SU-DHL-6 (cell line): ENCODE data around the gene ZG16.

Experiments used
- H2AFZ ChIP-seq: fragments of 200-600 bp; sonication (generic); 2 replicates; pipeline ENCODE4 v1.6.1; 2014; ENCODE audit warnings: low read depth, mild to moderate bottlenecking, moderate library complexity, mixed read lengths, antibody characterized with exemption, low read length; ENCODE audit not compliant: severe bottlenecking
- H3F3A ChIP-seq: fragments of 200-600 bp; shearing (Covaris generic); 2 replicates; pipeline ENCODE4 v1.6.0; 2016; ENCODE audit warnings: antibody characterized with exemption, mild to moderate bottlenecking; ENCODE audit not compliant: insufficient read depth
- H3K27ac ChIP-seq: fragments of 200-600 bp; sonication (generic); 2 replicates; pipeline ENCODE4 v1.5.1; 2016; ENCODE audit warnings: low read depth, mild to moderate bottlenecking, low read length, moderate library complexity, mixed read lengths
- H3K27me3 ChIP-seq: fragments of 200-600 bp; sonication (generic), shearing (Covaris generic); 2 replicates; pipeline ENCODE4 v1.6.0; 2014; ENCODE audit warnings: mild to moderate bottlenecking, low read length
- H3K36me3 ChIP-seq: fragments of 200-600 bp; sonication (generic); 2 replicates; pipeline ENCODE4 v1.6.1; 2014; ENCODE audit warnings: mild to moderate bottlenecking, low read length, mixed read lengths
- H3K4me2 ChIP-seq: fragments of 300-600, 200-600 bp; shearing (Covaris generic), sonication (generic); 2 replicates; pipeline ENCODE4 v1.6.0; 2014; ENCODE audit warnings: low read length, low read depth, mild to moderate bottlenecking; ENCODE audit not compliant: poor library complexity, severe bottlenecking
- H3K4me3 ChIP-seq: fragments of 200-600 bp; sonication (generic); 2 replicates; pipeline ENCODE4 v1.5.1; 2014; ENCODE audit warnings: antibody characterized with exemption, low read length, mild to moderate bottlenecking, mixed read lengths; ENCODE audit not compliant: insufficient read depth, poor library complexity, severe bottlenecking
- H3K79me2 ChIP-seq: fragments of 200-600 bp; sonication (generic); 2 replicates; pipeline ENCODE4 v1.6.1; 2014; ENCODE audit warnings: mild to moderate bottlenecking, low read length, moderate library complexity; ENCODE audit not compliant: insufficient read depth
- H3K9ac ChIP-seq: fragments of 200-600 bp; sonication (generic); 2 replicates; pipeline ENCODE4 v1.7.0; 2014; ENCODE audit warnings: mild to moderate bottlenecking, low read length
- H3K9me2 ChIP-seq: fragments of 200-600 bp; sonication (generic); replicated peaks from 2 replicates; pipeline ENCODE4 v1.6.1; 2014; ENCODE audit warnings: low read length; ENCODE audit not compliant: insufficient read depth
- H3K9me3 ChIP-seq: fragments of 200-600 bp; sonication (generic); 2 replicates; pipeline ENCODE4 v1.6.1; 2014; ENCODE audit warnings: low read length, mixed read lengths; ENCODE audit not compliant: insufficient read depth
- H4K20me1 ChIP-seq: fragments of 200-600 bp; sonication (generic); 2 replicates; pipeline ENCODE4 v1.6.1; 2014; ENCODE audit warnings: low read depth, mild to moderate bottlenecking, antibody characterized with exemption, low read length, moderate library complexity, mixed read lengths
- CTCF ChIP-seq: fragments of 200-600 bp; sonication (generic); IDR thresholded peaks from one replicate; pipeline ENCODE4 v1.5.1; 2017; ENCODE audit warnings: antibody characterized with exemption, mild to moderate bottlenecking, low read length, moderate library complexity; ENCODE audit not compliant: insufficient read depth, poor library complexity, severe bottlenecking
- EZH2phosphoT487 ChIP-seq: fragments of 200-600 bp; sonication (generic), shearing (Covaris generic); conservative IDR thresholded peaks from 2 replicates; pipeline ENCODE4 v1.6.1; 2018; ENCODE audit warnings: mild to moderate bottlenecking, antibody characterized with exemption, low read length, moderate library complexity, mixed read lengths

ZG16 gene

GRCh38 chr16:29806641-29807425, 28.8 kb downstream of the ZG16 start:
- peaks cover 8% of the 10 kb centered on the region for H4K20me1 ChIP-seq
- H3K4me3 ChIP-seq, result peak overlapping the region; percentile 62
- H3K36me3 ChIP-seq, result peaks cover 15% of the 10 kb centered on the region
- H3K27me3 ChIP-seq, result no peaks in the 10 kb centered on the region
- H3K4me2 ChIP-seq, result peak overlapping the region; percentile 62
- H2AFZ ChIP-seq, result no peak overlapping the region
- peak overlapping the region; percentile 74 for H3K9ac ChIP-seq
- no peaks in the 10 kb centered on the region for H3K9me3 ChIP-seq
- H3F3A ChIP-seq, result peaks cover 51% of the 10 kb centered on the region
- peak overlapping the region; percentile 84 for H3K27ac ChIP-seq
- no peaks in the 10 kb centered on the region for H3K9me2 ChIP-seq
- TF ChIP-seq EZH2phosphoT487 (no peak), CTCF (no peak)
- H3K79me2 ChIP-seq, result peaks cover 12% of the 10 kb centered on the region; the same call in 1 of the 2 replicates

- Histone ChIP-seq H3K79me2 (peaks cover 12% of the 10 kb centered on the region; the same call in 1 of the 2 replicates), H3F3A (peaks cover 46% of the 10 kb centered on the region), H3K4me2 (peak overlapping the region; percentile 62), H3K27ac (peak overlapping the region; percentile 84), H3K4me3 (peak overlapping the region; percentile 62), H2AFZ (no peak overlapping the region), H4K20me1 (peaks cover 8% of the 10 kb centered on the region), H3K9me3 (no peaks in the 10 kb centered on the region), H3K27me3 (no peaks in the 10 kb centered on the region), H3K9me2 (no peaks in the 10 kb centered on the region), H3K36me3 (peaks cover 15% of the 10 kb centered on the region), H3K9ac (peak overlapping the region; percentile 74)
- TF ChIP-seq EZH2phosphoT487 (no peak), CTCF (peak; percentile 7)
Observed at GRCh38 chr16:29807426-29808218, 29.6 kb downstream of the ZG16 start.

- Histone ChIP-seq H3K79me2 (peaks cover 12% of the 10 kb centered on the region; the same call in 1 of the 2 replicates), H3K9me3 (no peaks in the 10 kb centered on the region), H3F3A (peaks cover 39% of the 10 kb centered on the region), H3K4me3 (peak overlapping the region; percentile 62), H3K9me2 (no peaks in the 10 kb centered on the region), H3K4me2 (peak overlapping the region; percentile 62), H3K27me3 (no peaks in the 10 kb centered on the region), H2AFZ (no peak overlapping the region), H4K20me1 (peaks cover 8% of the 10 kb centered on the region), H3K9ac (peak overlapping the region; percentile 74), H3K36me3 (peaks cover 15% of the 10 kb centered on the region), H3K27ac (peak overlapping the region; percentile 84)
- TF ChIP-seq CTCF, result no peak
- TF ChIP-seq EZH2phosphoT487, result no peak
Observed at GRCh38 chr16:29808219-29808900, 30.3 kb downstream of the ZG16 start.
